Esophagus squamous epithelium (tissue), 5 donors: ENCODE results near the gene PRR4. TPM values are rescaled to one million over a fixed set of nuclear protein-coding genes. Genes with fewer than 3 reads are reported as not detected.

Experiments used
- DNase-seq: peaks from one replicate; lab custom pipeline; 2025; lab: John Stamatoyannopoulos, UW
- H3K27ac ChIP-seq, 4 donors: fragments of 200-600 bp; sonication (generic); one replicate each; pipeline ENCODE4 v1.5.1; 2016 to 2019; ENCODE audit warnings: mild to moderate bottlenecking in 1 of 4
- H3K27me3 ChIP-seq, 4 donors: fragments of 200-600 bp; sonication (generic); 1 replicate in 3 of 4; 2 replicates in 1 of 4; pipeline versions ENCODE4 v1.5.1 to v1.6.0; 2017 to 2021; ENCODE audit warnings: antibody characterized with exemption in 1 of 4
- H3K36me3 ChIP-seq, 3 donors: fragments of 200-600 bp; sonication (generic); one replicate each; pipeline ENCODE4 v1.5.1; 2016 to 2019
- H3K4me1 ChIP-seq, 3 donors: fragments of 200-600 bp; sonication (generic); one replicate each; pipeline ENCODE4 v1.5.1; 2017 to 2019
- H3K4me3 ChIP-seq, 4 donors: fragments of 200-600 bp; sonication (generic); 1 replicate in 3 of 4; 2 replicates in 1 of 4; pipeline ENCODE4 v1.5.1; 2016 to 2019; ENCODE audit warnings: mild to moderate bottlenecking in 2 of 4, moderate library complexity in 1 of 4
- H3K9me3 ChIP-seq, 3 donors: fragments of 200-600 bp; sonication (generic); one replicate each; pipeline ENCODE4 v1.5.1; 2016 to 2019
- POLR2A ChIP-seq, 4 donors: fragments of 450-650 bp; IDR thresholded peaks; one replicate each; pipeline ENCODE4 v1.6.1; 2017; ENCODE audit warnings: antibody characterized with exemption in 4 of 4, mild to moderate bottlenecking in 4 of 4, moderate library complexity in 3 of 4
- WGBS, 2 donors: methylation state at CpG; one replicate each; pipeline ENCODE4 v1.1.5; 2018; 5-methylcytosine and 5-hydroxymethylcytosine counted together
- intact Hi-C: fragments of 100-400 bp; cut with DNase I; formaldehyde crosslinking; loops from one replicate; pipeline ENCODE4 v1.15.0; 2022
- total RNA-seq, 4 donors: library from RNA; depleted of rRNA; stranded (reverse); fragments of >200 nt; gene quantifications; one replicate each; pipeline ENCODE4 v1.1.0, GENCODE V29; 2016
- TF ChIP-seq, protein P1 (sequence below), 6 experiments: fragments of 450-650 bp in 4 of 6; fragments of 200-600 bp in 2 of 6; sonication (generic) in 2 of 6; IDR thresholded peaks; one replicate each; pipeline ENCODE4 v1.5.1; 2016 to 2019; ENCODE audit warnings: antibody characterized with exemption in 6 of 6, mild to moderate bottlenecking in 4 of 6, moderate library complexity in 4 of 6
- donor health status: DM: yes; HTN: yes; CAD: no.

PRR4 gene, protein sequence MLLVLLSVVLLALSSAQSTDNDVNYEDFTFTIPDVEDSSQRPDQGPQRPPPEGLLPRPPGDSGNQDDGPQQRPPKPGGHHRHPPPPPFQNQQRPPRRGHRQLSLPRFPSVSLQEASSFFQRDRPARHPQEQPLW
- 100 to 1,000 TPM in 1 of 4 donors, 1 to 10 TPM in 1, under 1 TPM in 1, not detected in 1; 0.76 to 159 (median 1.4) TPM for total RNA-seq

DNA sequence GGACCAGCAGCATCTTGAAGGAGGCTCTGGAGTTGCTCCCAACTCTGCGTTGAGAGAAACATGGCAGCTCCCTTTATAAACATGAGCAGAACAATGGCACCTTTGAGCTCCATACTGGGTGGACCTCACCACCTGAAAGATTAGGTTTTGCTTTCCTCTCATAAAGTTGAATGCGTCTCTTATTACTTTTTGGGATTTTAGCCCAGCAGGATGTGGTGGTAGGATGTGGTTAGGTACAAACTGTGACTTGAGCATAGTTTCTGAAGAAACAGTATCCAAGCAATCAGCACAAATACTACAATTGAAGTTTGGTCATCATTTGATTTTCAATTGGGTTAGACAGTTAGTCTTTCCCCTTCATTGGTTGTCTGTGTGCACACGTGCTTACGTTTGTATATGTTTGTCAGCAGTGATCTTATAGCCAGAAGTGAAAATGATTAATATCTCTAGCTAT is at the start of gene PRR4:
Gene PRR4 (minus strand): TSS at position 51 of the 454 bp plus-strand sequence. CDS start 38 bp downstream, at position 13.
- no peak for DNase-seq
- H3K4me1 ChIP-seq: no peaks in the 10 kb centered on the region
- H3K4me3 ChIP-seq: no peak within 1 kb of the TSS
- H3K9me3 ChIP-seq: no peaks in the 10 kb centered on the region
- peak within 1 kb of the TSS in 1 of 4 donors; percentile 46 for H3K27ac ChIP-seq
- WGBS, 2 donors: 74 to 81% methylated on average over 4 of the region's 4 CpGs
- no peaks in the 10 kb centered on the region for H3K27me3 ChIP-seq
- TF ChIP-seq, protein P1, sequence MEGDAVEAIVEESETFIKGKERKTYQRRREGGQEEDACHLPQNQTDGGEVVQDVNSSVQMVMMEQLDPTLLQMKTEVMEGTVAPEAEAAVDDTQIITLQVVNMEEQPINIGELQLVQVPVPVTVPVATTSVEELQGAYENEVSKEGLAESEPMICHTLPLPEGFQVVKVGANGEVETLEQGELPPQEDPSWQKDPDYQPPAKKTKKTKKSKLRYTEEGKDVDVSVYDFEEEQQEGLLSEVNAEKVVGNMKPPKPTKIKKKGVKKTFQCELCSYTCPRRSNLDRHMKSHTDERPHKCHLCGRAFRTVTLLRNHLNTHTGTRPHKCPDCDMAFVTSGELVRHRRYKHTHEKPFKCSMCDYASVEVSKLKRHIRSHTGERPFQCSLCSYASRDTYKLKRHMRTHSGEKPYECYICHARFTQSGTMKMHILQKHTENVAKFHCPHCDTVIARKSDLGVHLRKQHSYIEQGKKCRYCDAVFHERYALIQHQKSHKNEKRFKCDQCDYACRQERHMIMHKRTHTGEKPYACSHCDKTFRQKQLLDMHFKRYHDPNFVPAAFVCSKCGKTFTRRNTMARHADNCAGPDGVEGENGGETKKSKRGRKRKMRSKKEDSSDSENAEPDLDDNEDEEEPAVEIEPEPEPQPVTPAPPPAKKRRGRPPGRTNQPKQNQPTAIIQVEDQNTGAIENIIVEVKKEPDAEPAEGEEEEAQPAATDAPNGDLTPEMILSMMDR (IDR thresholded peaks at IDR 0.05): no peak
- intact Hi-C loops: no loop called here
- peaks cover 0 to 9% (median 0%) of the 10 kb centered on the region in 3 donors for H3K36me3 ChIP-seq

DNA sequence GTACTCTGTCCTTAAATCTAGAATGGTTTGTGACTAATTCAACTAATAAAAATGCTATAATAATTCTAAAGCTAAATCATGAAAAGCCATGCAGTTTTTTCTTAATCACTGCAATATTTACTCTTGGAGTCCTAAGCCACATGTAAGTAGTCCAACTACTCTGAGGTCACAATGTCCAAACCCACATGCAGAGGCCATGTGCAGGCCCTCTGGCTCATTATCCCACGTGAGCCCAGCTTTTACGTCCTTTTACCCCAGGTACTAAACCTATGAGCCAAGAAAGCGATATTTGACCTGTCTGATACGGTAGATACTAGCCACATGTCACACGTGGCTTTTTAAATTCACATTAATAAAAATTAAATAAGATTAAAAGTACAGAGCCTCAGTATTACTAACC is 47.6 kb upstream of the PRR4 start:
- no peak overlapping the region for H3K4me3 ChIP-seq
- DNase-seq: no peak
- intact Hi-C loops: no loop called here
- TF ChIP-seq, protein P1 (IDR thresholded peaks at IDR 0.05): no peak
- TF ChIP-seq POLR2A (IDR thresholded peaks at IDR 0.05): no peak
- WGBS, 2 donors: 89 to 94% methylated on average over 5 of the region's 5 CpGs
- H3K27me3 ChIP-seq: no peaks in the 10 kb centered on the region
- H3K27ac ChIP-seq: no peak overlapping the region
- peaks cover 0 to 5% (median 0%) of the 10 kb centered on the region in 3 donors for H3K4me1 ChIP-seq
- no peaks in the 10 kb centered on the region for H3K36me3 ChIP-seq
- H3K9me3 ChIP-seq: no peaks in the 10 kb centered on the region

DNA sequence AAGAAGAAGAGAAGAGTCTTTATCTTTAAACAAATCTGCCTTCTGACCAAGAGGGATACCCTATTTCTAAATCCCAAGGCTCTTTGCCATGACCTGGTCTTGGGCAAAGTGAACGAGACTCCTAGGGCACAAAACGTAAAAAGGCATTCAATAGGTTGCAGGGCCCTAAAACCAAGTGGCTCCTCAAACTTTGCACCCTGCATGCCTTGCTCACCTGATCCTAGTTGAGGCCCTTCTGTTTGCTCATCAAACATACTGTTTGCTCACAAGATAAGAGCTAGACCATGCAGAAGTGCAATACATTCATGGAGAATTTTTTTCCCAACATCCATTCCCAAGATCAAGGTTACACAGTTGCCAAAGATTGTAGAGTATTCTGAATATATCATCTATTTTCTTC is 42.7 kb upstream of the PRR4 start:
- Histone ChIP-seq H3K4me1 (no peaks in the 10 kb centered on the region), H3K27me3 (no peaks in the 10 kb centered on the region), H3K4me3 (no peak overlapping the region), H3K36me3 (no peaks in the 10 kb centered on the region), H3K9me3 (no peaks in the 10 kb centered on the region), H3K27ac (no peak overlapping the region)
- DNase-seq: no peak
- WGBS, 2 donors: 85 to 100% methylated on average over 2 of the region's 2 CpGs
- intact Hi-C loops: no loop called here
- TF ChIP-seq, protein P1 (IDR thresholded peaks at IDR 0.05): no peak
- no peak for TF ChIP-seq POLR2A (IDR thresholded peaks at IDR 0.05)

DNA sequence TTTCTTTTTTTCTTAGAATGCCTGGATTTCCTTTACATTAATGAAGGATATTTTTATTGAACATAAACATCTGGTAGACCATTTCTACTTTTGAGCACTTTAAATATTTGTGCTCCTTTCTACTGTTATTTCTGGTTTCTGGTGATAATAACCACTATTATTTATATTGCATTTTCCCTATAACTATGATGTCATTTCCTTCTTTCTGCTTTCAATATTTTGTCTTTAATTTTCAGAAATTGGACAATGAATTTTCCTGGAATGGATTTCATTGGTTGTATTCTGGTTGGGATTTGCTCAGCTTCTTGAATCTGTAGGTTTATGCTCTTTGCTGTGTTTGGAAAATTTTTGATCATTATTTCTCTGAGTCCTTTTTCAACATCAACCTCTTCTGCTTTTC is 40.0 kb upstream of the PRR4 start:
- H3K4me1 ChIP-seq: no peaks in the 10 kb centered on the region
- no peak overlapping the region for H3K27ac ChIP-seq
- intact Hi-C loops: no loop called here
- DNase-seq: no peak
- no peaks in the 10 kb centered on the region for H3K36me3 ChIP-seq
- H3K27me3 ChIP-seq: no peaks in the 10 kb centered on the region
- no peak for TF ChIP-seq POLR2A (IDR thresholded peaks at IDR 0.05)
- TF ChIP-seq, protein P1 (IDR thresholded peaks at IDR 0.05): no peak
- no peak overlapping the region for H3K4me3 ChIP-seq
- H3K9me3 ChIP-seq: no peaks in the 10 kb centered on the region

DNA sequence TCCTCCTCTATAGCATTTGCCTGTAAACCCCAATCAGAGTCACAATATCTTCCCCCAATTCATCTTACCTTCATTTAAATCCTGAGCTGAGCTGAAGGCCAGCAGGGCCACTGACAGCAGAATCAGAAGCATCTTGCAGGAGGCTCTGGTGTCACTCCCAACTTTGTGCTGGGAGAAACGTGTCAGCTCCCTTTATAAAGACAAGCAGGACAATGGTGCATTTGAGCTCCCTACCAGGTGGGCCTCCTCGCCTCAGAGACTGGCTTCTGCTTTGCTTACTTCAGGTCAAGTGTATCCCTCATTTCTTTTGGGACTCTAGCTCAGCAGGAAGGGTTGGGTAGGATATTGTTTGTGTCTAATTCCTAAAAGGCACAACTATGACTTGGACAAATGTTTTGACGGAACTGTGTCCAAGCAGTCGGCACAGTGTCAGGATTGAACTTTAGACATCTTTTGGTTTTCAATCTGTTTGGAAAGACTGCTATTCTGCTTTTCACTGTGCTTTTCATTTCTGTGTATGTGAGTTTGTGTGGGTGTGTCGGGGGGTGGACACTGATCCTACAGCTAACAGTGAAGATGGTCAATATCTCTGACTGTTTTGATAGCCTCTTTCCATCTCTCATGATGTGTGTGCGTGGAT is 34.9 kb upstream of the PRR4 start, which contains the start of gene PRH1:
Gene PRH1 (minus strand): TSS at position 170 of the 640 bp plus-strand sequence. CDS start 38 bp downstream, at position 132.
- 92 to 93% methylated on average over 5 to 6 of the region's 6 CpGs for WGBS, 2 donors
- intact Hi-C loops: no loop called here
- Histone ChIP-seq H3K36me3 (peaks cover 0 to 4% (median 0%) of the 10 kb centered on the region in 3 donors), H3K4me3 (no peak within 1 kb of the TSS), H3K4me1 (no peaks in the 10 kb centered on the region), H3K27me3 (no peaks in the 10 kb centered on the region), H3K9me3 (no peaks in the 10 kb centered on the region), H3K27ac (no peak within 1 kb of the TSS)
- DNase-seq: no peak
- TF ChIP-seq, protein P1 (IDR thresholded peaks at IDR 0.05): no peak
- no peak for TF ChIP-seq POLR2A (IDR thresholded peaks at IDR 0.05)
